Glomerular visceral epithelial cell (primary cell): Measurements from ENCODE around the gene COG3.

Experiments used
- DNase-seq: peaks from one replicate; pipeline ENCODE4 v3.0.0-alpha.2; 2016; ENCODE audit errors: extremely low spot score

COG3 gene

DNA sequence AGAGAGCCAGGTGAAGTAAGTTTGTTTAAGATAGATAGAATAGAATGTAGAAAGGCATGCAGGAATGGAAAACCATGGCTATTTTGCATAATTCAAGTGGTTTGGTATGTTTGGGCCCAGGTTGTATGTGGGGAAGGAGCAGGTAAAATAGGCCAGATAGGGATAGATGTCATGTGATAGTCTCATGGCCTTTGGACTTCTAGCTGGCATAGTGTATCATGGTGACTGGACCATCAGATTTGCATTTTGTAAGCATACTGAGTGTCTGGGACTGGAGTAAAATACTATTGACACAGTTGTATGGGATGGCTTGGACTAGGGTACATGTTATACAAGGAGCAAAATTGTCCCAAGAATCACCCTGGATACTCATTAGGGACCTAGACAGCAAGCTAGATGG lies 38.9 kb downstream of the COG3 start:
- no peak for DNase-seq

GRCh38 chr13:45506811-45507210 lies 42.1 kb downstream of the COG3 start:
- no peak for DNase-seq

DNA sequence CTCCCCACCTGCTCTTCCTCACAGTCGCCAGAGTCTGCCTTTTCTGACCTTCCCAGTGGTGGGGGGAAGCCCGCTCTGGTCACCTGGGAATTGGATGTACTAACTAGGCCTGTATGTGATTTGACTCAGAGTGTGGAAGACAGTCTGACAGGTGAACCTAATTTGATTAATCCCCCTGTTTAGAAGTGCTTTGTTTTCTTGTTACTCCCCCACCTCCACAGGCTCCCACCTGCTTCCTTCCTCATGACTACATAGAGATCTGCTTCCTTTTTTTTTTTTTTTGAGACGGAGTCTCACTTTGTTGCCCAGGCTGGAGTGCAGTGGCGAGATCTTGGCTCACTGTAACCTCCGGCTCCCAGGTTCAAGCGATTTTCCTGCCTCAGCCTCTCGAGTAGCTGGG lies 44.0 kb downstream of the COG3 start:
- no peak for DNase-seq

GRCh38 chr13:45510672-45511071 lies 45.9 kb downstream of the COG3 start:
- no peak for DNase-seq

- DNase-seq = peak; percentile 75
Measured at GRCh38 chr13:45511310-45512097, 46.8 kb downstream of the COG3 start.

DNA sequence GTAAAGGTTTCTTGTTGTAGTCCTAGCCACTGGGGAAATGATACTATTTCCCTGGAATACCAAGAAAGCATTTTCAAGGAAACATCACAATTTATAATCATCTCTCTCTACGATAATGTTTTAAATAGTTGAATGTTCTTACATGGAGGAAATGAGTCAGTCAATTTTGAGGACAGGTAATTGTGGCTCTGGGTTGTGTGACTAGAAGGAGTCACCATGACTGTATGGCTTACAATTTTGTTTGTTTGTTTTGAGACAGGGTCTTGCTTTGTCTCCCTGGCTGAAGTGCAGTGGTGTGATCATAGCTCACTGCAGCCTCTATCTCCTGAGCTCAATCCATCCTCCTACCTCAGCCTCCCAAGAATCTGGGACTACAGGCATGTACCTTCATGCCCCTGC lies 47.4 kb downstream of the COG3 start:
- DNase-seq = no peak

DNA sequence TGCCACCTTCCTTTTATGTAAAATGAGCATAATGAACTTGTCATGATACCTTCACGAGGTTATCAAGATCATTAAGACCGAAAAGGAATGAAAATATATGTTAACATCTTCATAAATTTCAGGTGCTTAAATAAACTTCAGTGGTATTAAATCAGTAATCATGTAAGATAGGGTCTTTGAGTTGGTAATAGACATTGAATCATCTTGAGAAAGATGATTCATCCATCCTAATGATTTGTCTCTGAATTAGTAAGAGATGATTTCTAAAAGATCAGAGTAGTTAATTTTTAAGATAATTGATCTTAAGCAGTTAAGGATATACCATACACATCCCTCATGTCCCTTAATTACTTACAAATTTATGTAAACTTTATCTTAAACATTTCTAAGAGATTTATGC lies 52.0 kb downstream of the COG3 start:
- no peak for DNase-seq

DNA sequence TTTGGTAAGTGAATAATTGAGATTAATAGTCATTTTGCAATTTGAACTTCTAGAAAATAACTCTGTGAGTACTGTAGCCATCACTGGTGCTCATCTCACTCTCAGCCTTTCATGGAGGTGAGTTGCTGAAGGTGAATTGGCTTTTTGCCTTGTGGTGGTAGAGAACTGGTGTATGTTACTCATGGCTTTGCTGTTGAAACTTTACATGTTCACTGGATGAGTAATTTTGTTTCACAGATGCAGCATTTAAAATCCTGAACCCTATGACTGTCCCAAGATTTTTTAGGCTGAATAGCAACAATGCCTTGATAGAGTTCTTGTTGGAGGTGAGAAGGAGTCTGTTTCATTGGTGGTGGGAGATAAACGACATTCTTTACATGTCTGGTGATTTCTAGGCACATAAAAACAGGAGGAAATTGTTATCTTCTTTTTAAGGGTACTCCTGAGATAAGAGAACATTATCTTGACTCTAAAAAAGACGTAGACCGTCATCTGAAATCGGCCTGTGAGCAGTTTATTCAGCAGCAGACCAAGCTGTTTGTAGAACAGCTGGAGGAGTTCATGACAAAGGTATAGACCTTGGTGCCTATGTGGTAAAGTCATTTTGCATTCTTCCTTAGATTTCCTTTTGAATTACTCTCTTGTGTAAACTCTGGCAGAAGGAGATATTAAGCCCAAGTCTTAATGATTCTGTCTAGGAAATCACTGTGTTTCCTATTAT lies 53.9 kb downstream of the COG3 start:
- DNase-seq = no peak

DNA sequence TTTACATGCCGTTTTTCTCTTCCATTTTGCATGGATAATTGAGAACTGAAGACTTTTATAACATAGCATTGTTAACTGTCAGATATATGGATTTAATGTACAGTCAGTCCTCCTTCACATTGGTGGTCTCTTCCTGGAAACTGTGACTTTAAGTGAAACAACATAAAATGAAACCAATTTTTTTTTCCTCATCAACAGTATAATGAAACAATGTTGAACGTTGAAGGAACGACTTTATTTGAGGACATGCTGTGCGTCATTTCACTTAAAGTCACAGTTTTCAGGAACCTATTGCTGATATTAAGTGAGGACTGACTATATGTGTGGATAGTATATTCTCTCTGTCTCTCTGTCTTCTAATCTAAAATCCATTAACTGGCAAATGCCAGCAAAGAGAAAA lies 54.8 kb downstream of the COG3 start:
- DNase-seq = no peak

- DNase-seq = peak; percentile 20
Measured at GRCh38 chr13:45521297-45521696, 56.6 kb downstream of the COG3 start.

- DNase-seq = no peak
Measured at GRCh38 chr13:45522571-45522970, 57.8 kb downstream of the COG3 start.

GRCh38 chr13:45527699-45528462 lies 63.1 kb downstream of the COG3 start:
- no peak for DNase-seq

DNA sequence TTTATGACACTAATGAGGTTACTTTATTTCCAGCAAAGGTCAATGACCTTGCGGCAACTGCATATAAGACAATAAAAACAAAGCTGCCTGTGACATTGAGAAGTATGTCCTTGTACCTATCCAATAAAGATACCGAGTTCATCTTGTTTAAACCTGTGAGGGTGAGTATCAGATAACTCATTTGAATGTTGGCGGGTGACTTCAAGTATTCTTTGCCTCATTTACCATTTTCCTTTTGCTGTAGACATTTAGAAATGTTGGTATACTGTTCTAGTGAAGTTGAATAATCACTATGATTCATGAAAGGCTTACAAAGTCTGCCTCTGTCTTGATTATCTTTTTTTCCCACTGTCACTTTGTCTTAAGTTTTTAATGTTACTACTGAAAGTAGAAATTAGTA lies 65.0 kb downstream of the COG3 start:
- DNase-seq = no peak

GRCh38 chr13:45534604-45535003 lies 69.9 kb downstream of the COG3 start:
- no peak for DNase-seq

DNA sequence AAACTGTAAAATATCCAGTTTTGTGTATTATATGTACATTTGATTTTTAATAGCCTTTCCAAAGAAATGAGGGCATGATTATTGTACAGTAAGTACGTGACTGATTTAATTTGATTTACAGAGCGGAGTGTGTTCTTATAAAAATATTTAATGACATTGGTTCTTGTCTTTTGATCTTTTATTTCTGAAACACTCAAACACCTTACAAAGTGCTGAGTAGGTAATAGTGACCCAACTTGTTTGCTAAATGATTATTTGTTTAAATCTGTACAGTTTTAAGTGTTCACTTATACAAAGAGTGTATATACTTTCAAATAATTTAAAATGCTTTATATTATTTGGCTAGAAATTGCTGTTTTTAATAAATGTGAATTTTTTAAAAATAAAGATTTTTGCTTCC lies 71.5 kb downstream of the COG3 start:
- no peak for DNase-seq

DNA sequence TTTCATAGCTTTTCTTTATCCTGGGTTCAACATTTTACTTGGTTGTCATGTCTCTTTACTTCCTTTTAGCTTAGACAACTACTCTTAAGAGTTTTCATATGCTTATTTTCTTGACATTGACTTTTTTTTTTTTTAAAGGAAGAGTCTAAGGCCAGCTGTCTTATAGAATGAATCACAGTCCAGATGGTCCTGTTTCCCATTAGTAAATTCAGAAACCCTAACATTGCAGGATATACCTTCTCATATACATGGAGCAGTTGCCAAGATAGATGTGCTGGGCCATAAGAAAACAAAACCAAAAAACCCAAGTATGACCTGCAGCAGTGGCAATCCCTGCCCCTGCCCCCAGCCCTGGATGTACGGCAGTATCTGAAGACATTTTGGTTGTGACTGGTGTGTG lies 72.8 kb downstream of the COG3 start:
- no peak for DNase-seq

DNA sequence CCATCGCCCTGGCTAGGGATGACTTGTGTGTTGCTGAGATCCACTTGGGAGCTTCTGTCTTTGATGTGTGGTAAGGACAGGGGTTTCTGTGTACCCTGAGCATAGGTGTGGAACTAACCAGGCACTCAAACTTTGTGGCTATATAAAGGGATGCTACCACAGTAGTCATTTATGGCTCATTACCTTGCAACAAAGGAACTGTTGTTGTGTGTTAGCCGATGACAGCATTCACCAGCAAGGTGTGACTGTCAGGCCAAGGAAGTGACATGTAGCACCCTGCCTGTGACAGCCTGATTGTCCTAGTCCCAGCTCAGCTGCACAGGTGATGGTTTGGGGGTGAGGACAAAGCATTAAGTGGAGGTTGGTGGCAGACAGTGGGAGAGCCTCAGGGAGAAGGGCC lies 73.6 kb downstream of the COG3 start:
- DNase-seq = no peak

GRCh38 chr13:45540195-45540594 lies 75.5 kb downstream of the COG3 start:
- no peak for DNase-seq

- no peak for DNase-seq
Measured at GRCh38 chr13:45540864-45541263, 76.1 kb downstream of the COG3 start.

GRCh38 chr13:45541806-45542205 lies 77.1 kb downstream of the COG3 start:
- DNase-seq = no peak

- DNase-seq = no peak
Measured at GRCh38 chr13:45542391-45542790, 77.7 kb downstream of the COG3 start.

DNA sequence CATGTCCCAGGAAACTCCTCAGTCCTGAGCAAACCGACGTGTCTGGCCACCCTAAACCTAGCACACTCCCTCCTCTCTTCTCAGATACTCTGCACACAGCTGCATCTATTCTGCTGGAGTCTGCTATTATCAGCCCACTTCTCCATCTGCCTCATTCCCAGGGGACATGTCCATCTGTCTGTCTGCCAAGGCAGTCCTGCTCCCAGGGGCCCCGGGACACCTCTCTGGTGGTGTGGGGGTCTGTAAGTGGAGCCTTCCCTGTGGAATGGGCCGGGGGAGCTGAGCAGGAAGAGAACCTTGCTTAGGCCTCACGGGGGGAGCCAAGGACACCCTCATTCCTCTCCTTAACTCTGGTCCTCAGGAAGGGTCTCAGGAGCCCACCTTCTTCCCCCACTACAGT lies 78.1 kb downstream of the COG3 start:
- DNase-seq = no peak

DNA sequence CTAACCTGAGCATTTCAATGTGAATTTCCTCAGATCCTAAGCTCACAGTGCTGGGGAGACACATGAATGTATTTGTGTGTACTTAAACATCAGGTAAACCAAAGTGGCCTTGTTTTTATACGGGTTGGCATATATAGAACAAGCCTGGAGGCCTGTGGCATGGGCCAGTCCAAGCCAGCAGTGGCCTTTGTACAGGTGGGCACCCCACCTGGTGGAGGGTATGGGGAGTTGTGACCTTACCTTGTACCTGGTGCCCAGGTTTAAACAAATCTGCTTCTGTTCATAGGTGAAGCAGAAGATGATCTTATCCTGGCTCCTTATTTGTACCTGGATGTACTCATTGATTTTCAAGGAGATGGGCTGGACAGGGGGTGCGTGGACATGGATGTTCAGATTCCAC lies 79.8 kb downstream of the COG3 start:
- no peak for DNase-seq
